Measurements from ENCODE around the gene ATXN2L.

Gene ATXN2L

GRCh38 chr16:28829747-28830146 lies 6.9 kb downstream of the ATXN2L start:
- Mint-ChIP-seq H3K4me3 (no peak overlapping the region), H3K9me3 (no peaks in the 10 kb centered on the region), H3K27me3 (no peaks in the 10 kb centered on the region), H3K36me3 (ENCODE audit: low read depth) (peaks cover 97% of the 10 kb centered on the region), H3K4me1 (ENCODE audit: low read depth) (peaks cover 16% of the 10 kb centered on the region), H3K27ac (no peak overlapping the region)
- intact Hi-C loops (cut with micrococcal nuclease): no loop called here

DNA sequence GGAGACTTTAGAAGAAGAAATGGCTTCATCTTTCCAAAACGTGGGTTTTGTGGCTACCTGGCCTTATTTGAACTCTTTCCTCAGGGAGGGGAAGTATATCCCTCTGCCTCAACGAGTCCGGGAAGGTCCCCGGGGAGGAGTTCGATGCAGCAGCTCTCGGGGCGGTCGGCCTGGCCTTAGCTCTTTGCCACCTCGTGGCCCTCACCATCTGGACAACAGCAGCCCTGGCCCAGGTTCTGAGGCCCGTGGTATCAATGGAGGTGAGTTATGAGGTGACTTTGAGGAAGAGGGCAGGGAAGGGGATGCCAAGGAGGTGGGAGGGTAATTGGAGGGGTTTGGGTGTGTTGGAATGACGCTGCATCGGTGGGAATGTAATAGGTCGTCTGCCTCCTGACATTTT lies 7.7 kb downstream of the ATXN2L start:
- no peak overlapping the region for H3K4me3 Mint-ChIP-seq
- H3K9me3 Mint-ChIP-seq: no peaks in the 10 kb centered on the region
- H3K36me3 Mint-ChIP-seq (ENCODE audit: low read depth): peaks cover 98% of the 10 kb centered on the region
- H3K27me3 Mint-ChIP-seq: no peaks in the 10 kb centered on the region
- H3K4me1 Mint-ChIP-seq (ENCODE audit: low read depth): peaks cover 9% of the 10 kb centered on the region
- H3K27ac Mint-ChIP-seq: no peak overlapping the region
- intact Hi-C loops (cut with micrococcal nuclease): no loop called here

- Mint-ChIP-seq H3K9me3 (no peaks in the 10 kb centered on the region), H3K36me3 (ENCODE audit: low read depth) (peaks cover 92% of the 10 kb centered on the region), H3K4me1 (ENCODE audit: low read depth) (peaks cover 25% of the 10 kb centered on the region), H3K4me3 (no peak overlapping the region), H3K27ac (no peak overlapping the region), H3K27me3 (no peaks in the 10 kb centered on the region)
- intact Hi-C loops (cut with micrococcal nuclease): no loop called here
Measured at GRCh38 chr16:28834349-28834748, 11.6 kb downstream of the ATXN2L start.

GRCh38 chr16:28834873-28835863 lies 12.4 kb downstream of the ATXN2L start:
- Mint-ChIP-seq H3K9me3 (no peaks in the 10 kb centered on the region), H3K4me1 (ENCODE audit: low read depth) (peaks cover 33% of the 10 kb centered on the region), H3K27me3 (no peaks in the 10 kb centered on the region), H3K36me3 (ENCODE audit: low read depth) (peaks cover 84% of the 10 kb centered on the region), H3K27ac (no peak overlapping the region), H3K4me3 (no peak overlapping the region)
- intact Hi-C loops (cut with micrococcal nuclease): no loop called here

DNA sequence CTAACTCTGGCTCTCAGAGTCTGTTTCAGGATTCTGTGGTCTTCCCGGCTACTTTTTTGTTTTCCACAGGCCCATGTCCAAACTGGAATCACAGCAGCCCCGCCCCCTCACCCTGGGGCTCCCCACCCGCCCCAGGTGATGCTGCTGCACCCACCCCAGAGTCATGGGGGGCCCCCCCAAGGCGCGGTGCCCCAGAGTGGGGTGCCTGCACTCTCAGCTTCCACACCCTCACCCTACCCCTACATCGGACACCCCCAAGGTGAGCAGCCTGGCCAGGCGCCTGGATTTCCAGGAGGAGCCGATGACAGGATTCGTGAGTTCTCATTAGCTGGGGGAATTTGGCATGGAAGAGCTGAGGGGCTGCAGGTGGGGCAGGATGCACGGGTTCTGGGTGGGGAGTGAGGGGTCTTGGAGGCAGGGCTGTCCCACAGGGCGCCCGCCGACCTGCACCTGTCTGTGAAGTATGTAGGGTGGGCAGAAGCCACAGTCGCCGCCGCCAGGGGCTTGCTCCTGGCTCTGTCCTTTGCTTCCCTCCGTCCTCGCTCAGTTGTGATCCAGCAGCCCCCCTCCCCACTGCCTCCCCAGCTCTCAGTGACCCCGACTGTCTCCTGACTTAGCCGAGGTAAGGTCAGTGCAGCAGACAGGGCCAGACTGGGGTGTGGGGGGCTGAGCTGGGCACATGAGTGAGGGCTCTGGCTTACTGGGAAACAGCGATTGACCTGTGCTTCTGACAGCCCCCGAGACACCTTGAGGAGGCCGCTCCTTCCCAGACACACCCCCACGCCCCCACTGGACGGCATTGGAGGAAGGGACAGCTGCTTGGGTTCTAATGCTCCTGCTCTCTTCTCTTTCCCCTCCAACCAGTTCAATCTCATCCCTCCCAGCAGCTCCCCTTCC lies 13.3 kb downstream of the ATXN2L start:
- H3K27ac Mint-ChIP-seq: peak overlapping the region; percentile 5
- H3K4me3 Mint-ChIP-seq: peak overlapping the region; percentile 2
- intact Hi-C loops (cut with micrococcal nuclease): no loop called here
- peaks cover 77% of the 10 kb centered on the region for H3K36me3 Mint-ChIP-seq (ENCODE audit: low read depth)
- H3K9me3 Mint-ChIP-seq: no peaks in the 10 kb centered on the region
- H3K27me3 Mint-ChIP-seq: no peaks in the 10 kb centered on the region
- H3K4me1 Mint-ChIP-seq (ENCODE audit: low read depth): peaks cover 34% of the 10 kb centered on the region

DNA sequence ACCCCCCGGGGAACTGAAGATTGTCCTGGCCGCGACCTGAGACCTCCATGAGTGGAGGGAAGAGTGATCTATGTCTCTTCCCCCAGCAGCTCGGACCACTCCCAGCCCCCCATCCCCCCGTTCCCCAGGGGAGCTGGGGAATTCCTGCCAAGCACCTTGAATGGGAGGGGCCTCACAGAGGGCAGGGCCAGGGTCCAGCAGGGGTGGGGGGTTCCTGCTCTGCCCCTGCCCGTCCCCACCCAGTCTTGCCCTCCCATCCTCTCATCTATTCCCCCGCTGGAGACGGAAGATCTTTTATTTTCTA lies 13.9 kb downstream of the ATXN2L start:
- Mint-ChIP-seq H3K4me3 (peak overlapping the region; percentile 2), H3K4me1 (ENCODE audit: low read depth) (peaks cover 34% of the 10 kb centered on the region), H3K27me3 (no peaks in the 10 kb centered on the region), H3K9me3 (no peaks in the 10 kb centered on the region), H3K27ac (no peak overlapping the region), H3K36me3 (ENCODE audit: low read depth) (peaks cover 79% of the 10 kb centered on the region)
- intact Hi-C loops (cut with micrococcal nuclease): no loop called here

DNA sequence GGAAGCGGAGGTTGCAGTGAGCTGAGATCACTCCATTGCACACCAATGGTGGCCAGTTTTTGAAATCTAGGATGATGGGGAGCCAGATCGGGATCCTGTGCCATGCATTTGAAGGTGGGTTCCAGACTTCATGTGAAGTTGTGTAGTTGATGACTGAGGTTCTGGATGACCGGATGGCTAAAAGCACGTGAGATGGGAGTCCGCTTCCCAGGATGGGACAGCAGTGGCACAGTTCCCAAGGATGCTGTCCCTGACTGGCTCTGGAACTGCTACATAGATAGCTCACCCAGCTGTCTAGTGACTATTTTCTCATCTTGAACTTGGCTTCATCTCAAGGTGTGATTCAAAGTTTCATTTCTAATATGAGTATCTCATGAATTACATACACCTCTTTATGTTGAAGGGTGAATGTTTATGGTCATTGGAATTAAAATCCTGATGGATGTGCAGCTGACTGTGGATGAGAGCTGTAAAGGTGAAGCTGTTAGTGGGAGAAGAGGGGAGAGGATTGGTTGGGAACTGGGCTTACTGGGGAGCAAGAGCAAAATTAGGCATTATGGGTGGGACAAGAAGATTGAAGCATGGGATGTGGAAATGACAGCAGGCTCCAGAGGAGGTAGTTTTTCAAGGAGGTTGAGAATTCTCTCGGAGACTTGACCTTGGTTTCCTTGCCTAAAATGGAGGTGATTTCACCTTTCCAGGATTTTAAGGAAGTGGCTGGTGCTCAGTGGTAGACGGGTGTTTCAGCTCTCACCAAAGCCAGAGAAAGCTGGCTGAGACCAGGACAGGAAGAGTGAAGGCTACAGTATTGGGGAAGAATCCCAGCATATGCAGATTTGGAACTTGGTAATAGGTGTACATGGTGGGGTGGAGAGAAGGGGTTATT lies 15.1 kb downstream of the ATXN2L start:
- Mint-ChIP-seq H3K4me1 (ENCODE audit: low read depth) (peaks cover 34% of the 10 kb centered on the region), H3K36me3 (ENCODE audit: low read depth) (peaks cover 79% of the 10 kb centered on the region), H3K4me3 (no peak overlapping the region), H3K27ac (peak overlapping the region; percentile 9), H3K27me3 (no peaks in the 10 kb centered on the region), H3K9me3 (no peaks in the 10 kb centered on the region)
- intact Hi-C loops (cut with micrococcal nuclease): no loop called here

GRCh38 chr16:28838558-28838918 lies 15.7 kb downstream of the ATXN2L start:
- peak overlapping the region; percentile 59 for H3K27ac Mint-ChIP-seq
- peaks cover 79% of the 10 kb centered on the region for H3K36me3 Mint-ChIP-seq (ENCODE audit: low read depth)
- intact Hi-C loops (cut with micrococcal nuclease): no loop called here

DNA sequence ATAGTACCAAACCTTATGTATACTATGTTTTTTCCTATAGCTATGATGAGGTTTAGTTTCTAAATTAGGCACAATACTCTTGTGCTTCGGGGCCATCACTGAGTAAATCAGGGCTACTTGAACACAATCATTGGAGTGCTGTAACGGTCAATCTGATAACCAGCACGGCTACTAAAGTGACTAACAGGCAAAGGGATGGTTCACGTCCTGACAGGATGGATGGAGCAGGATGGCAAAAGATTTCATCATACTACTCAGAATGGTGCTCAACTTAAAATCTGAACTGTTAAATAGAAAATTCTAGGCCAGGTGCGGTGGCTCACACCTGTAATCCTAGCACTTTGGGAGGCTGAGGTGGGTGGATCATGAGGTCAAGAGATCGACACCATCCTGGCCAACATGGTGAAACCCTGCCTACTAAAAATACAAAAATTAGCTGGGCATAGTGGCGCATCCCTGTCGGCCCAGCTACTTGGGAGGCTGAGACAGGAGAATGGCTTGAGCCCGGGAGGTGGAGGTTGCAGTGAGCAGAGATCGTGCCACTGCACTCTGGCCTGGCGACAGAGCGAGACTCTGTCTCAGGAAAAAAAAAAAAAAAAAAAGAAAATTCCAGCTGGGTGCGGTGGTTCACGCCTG lies 16.3 kb downstream of the ATXN2L start:
- Mint-ChIP-seq H3K27ac (peak overlapping the region; percentile 59), H3K36me3 (ENCODE audit: low read depth) (peaks cover 79% of the 10 kb centered on the region), H3K27me3 (no peaks in the 10 kb centered on the region), H3K9me3 (no peaks in the 10 kb centered on the region), H3K4me1 (ENCODE audit: low read depth) (peaks cover 35% of the 10 kb centered on the region), H3K4me3 (no peak overlapping the region)
- intact Hi-C loops (cut with micrococcal nuclease): no loop called here

More at GRCh38 chr16:28838558-28838918, 15.7 kb downstream of the ATXN2L start:
- H3K4me3 Mint-ChIP-seq: no peak overlapping the region
- peaks cover 34% of the 10 kb centered on the region for H3K4me1 Mint-ChIP-seq (ENCODE audit: low read depth)
- H3K9me3 Mint-ChIP-seq: no peaks in the 10 kb centered on the region
- H3K27me3 Mint-ChIP-seq: no peaks in the 10 kb centered on the region

DNA sequence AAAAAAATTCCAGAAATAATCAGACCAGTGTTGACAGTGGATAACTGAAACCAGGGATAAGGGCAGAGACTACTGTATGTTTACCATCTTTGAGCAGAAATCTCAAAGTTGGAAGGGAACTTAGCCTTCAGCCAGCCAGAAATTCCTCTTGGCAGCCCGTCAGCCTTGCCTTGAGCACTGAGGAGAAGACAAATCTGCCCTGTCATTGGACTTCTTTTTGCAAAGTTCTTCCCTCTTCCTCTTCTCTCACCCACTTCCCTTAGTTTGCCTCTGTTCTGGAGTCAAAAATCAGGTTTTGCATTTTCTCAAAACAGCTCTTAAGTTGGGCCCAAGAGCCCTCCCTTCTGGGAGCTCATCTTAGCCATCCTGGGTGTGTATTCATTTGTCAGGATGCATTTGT lies 17.1 kb downstream of the ATXN2L start:
- H3K4me3 Mint-ChIP-seq: no peak overlapping the region
- H3K4me1 Mint-ChIP-seq (ENCODE audit: low read depth): peaks cover 43% of the 10 kb centered on the region
- peak overlapping the region; percentile 59 for H3K27ac Mint-ChIP-seq
- no peaks in the 10 kb centered on the region for H3K9me3 Mint-ChIP-seq
- peaks cover 79% of the 10 kb centered on the region for H3K36me3 Mint-ChIP-seq (ENCODE audit: low read depth)
- intact Hi-C loops (cut with micrococcal nuclease): no loop called here
- H3K27me3 Mint-ChIP-seq: no peaks in the 10 kb centered on the region

DNA sequence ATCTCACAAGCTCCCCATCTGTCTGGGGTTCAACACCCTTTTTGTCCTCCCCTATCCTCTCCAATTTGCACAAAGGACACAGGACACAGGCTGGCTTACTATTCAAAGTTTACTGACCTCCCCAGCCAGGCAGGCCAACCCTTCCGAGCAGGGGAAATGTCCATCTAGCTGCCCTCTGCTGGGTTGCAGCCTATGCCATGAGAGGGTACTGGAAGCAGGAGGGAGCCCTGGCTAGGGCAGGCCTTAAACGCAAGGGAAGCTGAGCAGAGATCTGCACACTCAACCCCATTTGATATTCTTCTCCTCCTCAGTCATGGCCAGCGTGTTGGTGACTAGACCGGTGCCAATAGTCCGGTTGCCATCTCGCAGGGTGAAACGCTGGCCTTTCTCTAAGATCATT lies 19.9 kb downstream of the ATXN2L start:
- Mint-ChIP-seq H3K9me3 (no peaks in the 10 kb centered on the region), H3K27ac (no peak overlapping the region), H3K36me3 (ENCODE audit: low read depth) (peaks cover 70% of the 10 kb centered on the region), H3K4me1 (ENCODE audit: low read depth) (peaks cover 56% of the 10 kb centered on the region), H3K4me3 (no peak overlapping the region), H3K27me3 (no peaks in the 10 kb centered on the region)
- intact Hi-C loops (cut with micrococcal nuclease): no loop called here

DNA sequence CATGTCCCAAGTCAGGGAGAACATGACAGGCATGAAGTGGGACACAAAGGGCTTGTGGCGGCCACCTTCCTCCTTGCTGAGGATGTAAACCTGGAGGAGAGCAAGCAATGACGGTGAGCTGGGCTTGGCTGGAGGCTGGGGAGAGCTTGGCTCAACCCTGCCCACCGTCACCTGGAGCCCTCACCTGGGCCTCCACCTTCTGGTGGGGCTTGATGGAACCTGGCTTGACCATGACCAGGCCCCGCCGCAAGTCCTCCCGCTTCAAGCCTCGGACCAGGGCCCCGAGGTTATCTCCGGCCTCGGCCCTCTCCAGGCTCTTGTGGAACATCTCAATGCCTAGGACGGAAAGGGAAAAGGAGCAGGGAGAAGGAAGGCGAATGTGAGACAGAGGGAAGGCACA lies 21.0 kb downstream of the ATXN2L start:
- peaks cover 45% of the 10 kb centered on the region for H3K4me1 Mint-ChIP-seq (ENCODE audit: low read depth)
- no peak overlapping the region for H3K27ac Mint-ChIP-seq
- peaks cover 60% of the 10 kb centered on the region for H3K36me3 Mint-ChIP-seq (ENCODE audit: low read depth)
- intact Hi-C loops (cut with micrococcal nuclease): no loop called here
- no peaks in the 10 kb centered on the region for H3K27me3 Mint-ChIP-seq
- H3K4me3 Mint-ChIP-seq: no peak overlapping the region
- no peaks in the 10 kb centered on the region for H3K9me3 Mint-ChIP-seq

- intact Hi-C loops (cut with micrococcal nuclease): no loop called here
- H3K9me3 Mint-ChIP-seq: no peaks in the 10 kb centered on the region
- H3K4me3 Mint-ChIP-seq: peak overlapping the region; percentile 96
- peak overlapping the region; percentile 96 for H3K27ac Mint-ChIP-seq
- peaks cover 39% of the 10 kb centered on the region for H3K4me1 Mint-ChIP-seq (ENCODE audit: low read depth)
- H3K36me3 Mint-ChIP-seq (ENCODE audit: low read depth): peaks cover 59% of the 10 kb centered on the region
- no peaks in the 10 kb centered on the region for H3K27me3 Mint-ChIP-seq
Measured at GRCh38 chr16:28844226-28844885, 21.6 kb downstream of the ATXN2L start.
